Esophagus muscularis mucosa (tissue), 4 donors: ENCODE data around the gene ACAA2. TPM values are rescaled to one million over a fixed set of nuclear protein-coding genes. Genes with fewer than 3 reads are reported as not detected.
A peak's percentile ranks its signal among the peaks of the same experiment; 100 is the strongest.

Experiments
- DNase-seq: peaks from one replicate; pipeline ENCODE4 v3.0.0-alpha.2; 2017; ENCODE audit errors: extremely low spot score
- H3K27ac ChIP-seq, 4 donors: fragments of 200-600 bp; sonication (generic); replicated peaks in 1 of 4; 1 replicate in 3 of 4; 2 replicates in 1 of 4; pipeline ENCODE4 v1.5.1; 2016 to 2019; ENCODE audit warnings: mild to moderate bottlenecking in 1 of 4
- H3K27me3 ChIP-seq, 4 donors: fragments of 200-600 bp; sonication (generic); one replicate each; pipeline versions ENCODE4 v1.5.1 to v1.6.0; 2016 to 2019
- H3K36me3 ChIP-seq, 4 donors: fragments of 200-600 bp; sonication (generic); one replicate each; pipeline ENCODE4 v1.5.1; 2016 to 2019
- H3K4me1 ChIP-seq, 4 donors: fragments of 200-600 bp; sonication (generic); one replicate each; pipeline ENCODE4 v1.5.1; 2016 to 2019
- H3K4me3 ChIP-seq, 4 donors: fragments of 200-600 bp; sonication (generic); 1 replicate in 2 of 4; 2 replicates in 2 of 4; pipeline ENCODE4 v1.5.1; 2016 to 2019; ENCODE audit warnings: mild to moderate bottlenecking in 4 of 4, moderate library complexity in 1 of 4
- H3K9me3 ChIP-seq, 4 donors: fragments of 200-600 bp; sonication (generic); 1 replicate in 3 of 4; 2 replicates in 1 of 4; pipeline ENCODE4 v1.5.1; 2016 to 2019
- EP300 ChIP-seq: sonication (generic); formaldehyde crosslinking; IDR thresholded peaks from one replicate; pipeline ENCODE4 v1.6.1; 2017; ENCODE audit warnings: antibody characterized with exemption
- POLR2A ChIP-seq: fragments of 450-650 bp; IDR thresholded peaks from one replicate; pipeline ENCODE4 v1.6.1; 2017; ENCODE audit warnings: antibody characterized with exemption, moderate library complexity, mild to moderate bottlenecking, low read depth
- POLR2AphosphoS5 ChIP-seq, 2 donors: sonication (generic); formaldehyde crosslinking; IDR thresholded peaks; one replicate each; pipeline ENCODE4 v1.6.1; 2017; ENCODE audit warnings: antibody characterized with exemption in 2 of 2
- WGBS: methylation state at CpG from one replicate; pipeline ENCODE4 v1.1.5; 2018; 5-methylcytosine and 5-hydroxymethylcytosine counted together
- intact Hi-C: fragments of 100-400 bp; cut with DNase I; formaldehyde crosslinking; loops from one replicate; pipeline ENCODE4 v1.15.1; 2023
- total RNA-seq, 4 donors: library from RNA; depleted of rRNA; stranded (reverse); fragments of >200 nt; gene quantifications; one replicate each; pipeline versions ENCODE4 v1.1.0 to v1.2.1, GENCODE V29; 2016
- TF ChIP-seq, protein P1 (sequence below), 3 experiments: fragments of 200-600 bp in 2 of 3; fragments of 450-650 bp in 1 of 3; sonication (generic) in 2 of 3; IDR thresholded peaks; one replicate each; pipeline ENCODE4 v1.5.1; 2017 to 2019; ENCODE audit warnings: antibody characterized with exemption in 3 of 3, mild to moderate bottlenecking in 2 of 3, moderate library complexity in 1 of 3

Gene ACAA2
- total RNA-seq, 4 donors from 2014 or later, result 46.9 to 101 (median 73.9) TPM

DNA sequence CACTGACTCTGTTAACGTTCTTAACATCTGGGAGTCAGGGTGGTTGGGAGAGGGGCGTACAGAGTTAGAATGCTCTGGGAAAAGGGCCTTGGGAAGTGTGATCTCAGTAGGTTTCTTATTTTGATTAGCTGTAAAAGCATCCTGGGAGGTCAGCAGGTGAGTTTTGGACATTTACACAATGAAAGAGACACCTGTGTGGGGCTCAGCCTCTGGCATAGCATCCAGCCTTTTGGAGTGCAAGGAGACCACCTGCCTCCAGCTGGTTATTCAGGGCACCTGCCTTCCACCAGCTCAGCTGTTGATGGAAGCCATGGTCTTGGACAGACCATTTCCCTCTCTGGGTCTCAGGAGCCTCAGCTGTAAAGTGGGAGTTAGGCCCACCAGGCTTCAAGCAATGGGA lies 49.7 kb downstream of the ACAA2 start:
- 96% methylated on average over 2 of the region's 2 CpGs for WGBS
- H3K4me1 ChIP-seq, result peaks cover 0 to 10% (median 5%) of the 10 kb centered on the region in 4 donors
- no peak overlapping the region for H3K27ac ChIP-seq
- no peaks in the 10 kb centered on the region for H3K9me3 ChIP-seq
- no peaks in the 10 kb centered on the region for H3K36me3 ChIP-seq
- H3K27me3 ChIP-seq, result no peaks in the 10 kb centered on the region
- DNase-seq, result peak; percentile 81
- no peak for TF ChIP-seq POLR2A
- no peak for TF ChIP-seq EP300
- no peak for TF ChIP-seq POLR2AphosphoS5 (IDR thresholded peaks at IDR 0.05)
- TF ChIP-seq, protein P1, sequence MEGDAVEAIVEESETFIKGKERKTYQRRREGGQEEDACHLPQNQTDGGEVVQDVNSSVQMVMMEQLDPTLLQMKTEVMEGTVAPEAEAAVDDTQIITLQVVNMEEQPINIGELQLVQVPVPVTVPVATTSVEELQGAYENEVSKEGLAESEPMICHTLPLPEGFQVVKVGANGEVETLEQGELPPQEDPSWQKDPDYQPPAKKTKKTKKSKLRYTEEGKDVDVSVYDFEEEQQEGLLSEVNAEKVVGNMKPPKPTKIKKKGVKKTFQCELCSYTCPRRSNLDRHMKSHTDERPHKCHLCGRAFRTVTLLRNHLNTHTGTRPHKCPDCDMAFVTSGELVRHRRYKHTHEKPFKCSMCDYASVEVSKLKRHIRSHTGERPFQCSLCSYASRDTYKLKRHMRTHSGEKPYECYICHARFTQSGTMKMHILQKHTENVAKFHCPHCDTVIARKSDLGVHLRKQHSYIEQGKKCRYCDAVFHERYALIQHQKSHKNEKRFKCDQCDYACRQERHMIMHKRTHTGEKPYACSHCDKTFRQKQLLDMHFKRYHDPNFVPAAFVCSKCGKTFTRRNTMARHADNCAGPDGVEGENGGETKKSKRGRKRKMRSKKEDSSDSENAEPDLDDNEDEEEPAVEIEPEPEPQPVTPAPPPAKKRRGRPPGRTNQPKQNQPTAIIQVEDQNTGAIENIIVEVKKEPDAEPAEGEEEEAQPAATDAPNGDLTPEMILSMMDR (IDR thresholded peaks at IDR 0.05), result no peak
- H3K4me3 ChIP-seq, result no peak overlapping the region
- intact Hi-C loops, result no loop called here

DNA sequence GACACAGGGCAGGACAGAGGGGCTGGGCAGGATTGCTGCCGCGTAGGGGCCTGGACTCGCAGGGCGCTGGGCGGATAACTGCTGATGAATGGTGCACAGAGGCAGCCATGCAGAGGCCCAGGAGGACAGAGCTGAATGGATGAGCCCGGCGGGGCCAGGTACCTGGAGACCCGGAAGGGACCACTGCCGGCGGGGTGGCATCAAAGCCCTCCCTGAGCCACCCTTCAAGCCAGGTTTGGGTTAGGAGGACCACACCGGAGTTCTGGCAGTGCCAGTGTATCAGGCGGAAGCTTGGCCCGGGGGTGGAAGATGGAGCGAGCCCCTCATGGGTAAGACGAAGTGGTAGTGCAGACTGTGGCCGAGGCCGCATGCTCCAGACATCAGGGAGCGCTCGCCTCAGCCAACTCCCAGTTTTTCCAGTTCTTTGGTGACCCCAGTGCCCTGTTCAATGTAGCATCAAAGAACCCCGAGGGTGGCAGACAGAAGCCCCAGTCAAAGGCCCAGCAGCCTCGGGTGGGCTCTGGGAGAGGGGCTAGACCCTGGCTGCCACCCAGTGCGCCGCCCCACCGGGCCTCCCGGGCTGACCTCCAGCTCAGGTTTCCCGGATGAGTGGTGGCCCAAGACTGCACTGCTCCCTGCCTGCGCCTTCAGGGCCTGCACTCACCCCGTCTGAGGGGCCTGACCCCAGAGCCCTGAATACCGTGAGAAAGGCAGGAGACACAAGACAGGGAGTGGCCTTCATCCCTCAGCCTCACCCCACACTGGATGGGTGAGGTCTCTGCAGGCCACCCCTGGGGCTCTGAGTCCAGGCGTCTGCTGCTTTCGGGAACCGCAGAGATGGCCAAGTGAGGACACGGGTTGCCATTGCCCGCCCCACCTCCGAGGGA lies 50.9 kb downstream of the ACAA2 start:
- TF ChIP-seq EP300 (no peak), POLR2AphosphoS5 (IDR thresholded peaks at IDR 0.05) (no peak), POLR2A (no peak)
- TF ChIP-seq, protein P1 (IDR thresholded peaks at IDR 0.05), result no peak
- Histone ChIP-seq H3K36me3 (no peaks in the 10 kb centered on the region), H3K4me3 (no peak overlapping the region), H3K9me3 (no peaks in the 10 kb centered on the region), H3K27me3 (no peaks in the 10 kb centered on the region), H3K4me1 (peaks cover 0 to 10% (median 5%) of the 10 kb centered on the region in 4 donors), H3K27ac (no peak overlapping the region)
- no peak for DNase-seq
- intact Hi-C loops, result no loop called here
- WGBS, result 86% methylated on average over 11 of the region's 35 CpGs

DNA sequence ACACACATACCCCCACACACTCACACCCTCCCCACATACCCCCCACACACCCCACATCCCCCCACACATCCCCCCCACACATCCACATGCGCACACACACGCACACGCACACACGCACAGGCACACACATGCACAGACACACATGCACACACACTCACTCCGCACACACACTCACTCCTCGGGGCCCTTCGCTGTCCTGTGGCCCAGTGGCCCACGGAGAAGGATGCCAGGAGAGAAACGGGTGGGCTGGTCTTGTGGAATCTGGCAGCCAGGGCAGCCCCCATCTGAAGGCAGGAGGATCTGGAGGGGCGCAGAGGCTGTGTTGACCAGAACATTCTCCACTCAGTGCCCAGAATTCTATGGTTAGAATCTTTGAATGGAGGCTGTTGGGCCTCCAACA lies 51.6 kb downstream of the ACAA2 start:
- no peaks in the 10 kb centered on the region for H3K9me3 ChIP-seq
- H3K4me3 ChIP-seq, result no peak overlapping the region
- intact Hi-C loops, result no loop called here
- WGBS, result 61% methylated on average over 5 of the region's 10 CpGs
- no peaks in the 10 kb centered on the region for H3K27me3 ChIP-seq
- no peaks in the 10 kb centered on the region for H3K36me3 ChIP-seq
- peaks cover 0 to 10% (median 5%) of the 10 kb centered on the region in 4 donors for H3K4me1 ChIP-seq
- TF ChIP-seq EP300, result no peak
- no peak for TF ChIP-seq POLR2A
- no peak for TF ChIP-seq POLR2AphosphoS5 (IDR thresholded peaks at IDR 0.05)
- TF ChIP-seq, protein P1 (IDR thresholded peaks at IDR 0.05), result no peak
- no peak overlapping the region for H3K27ac ChIP-seq
- DNase-seq, result no peak

DNA sequence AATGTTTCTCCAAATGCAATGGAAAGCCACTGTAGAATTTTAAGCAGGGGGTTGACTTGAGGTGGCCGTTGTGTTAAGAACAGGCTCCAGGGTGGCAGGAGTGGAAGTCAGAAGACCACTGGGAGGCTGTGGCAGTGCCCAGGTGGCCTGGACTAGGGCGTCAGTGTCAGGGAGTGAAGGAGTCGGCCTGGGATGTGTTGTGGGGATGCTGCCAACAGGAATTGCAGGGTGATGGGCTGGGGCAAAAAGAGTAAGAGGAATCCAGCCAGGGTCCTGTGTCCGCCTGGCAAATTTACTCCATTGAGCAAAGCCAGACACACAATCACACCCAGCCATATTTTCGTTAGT lies 55.1 kb downstream of the ACAA2 start:
- Histone ChIP-seq H3K4me1 (peaks cover 0 to 1% (median under 1%) of the 10 kb centered on the region in 4 donors), H3K36me3 (no peaks in the 10 kb centered on the region), H3K9me3 (no peaks in the 10 kb centered on the region), H3K27me3 (no peaks in the 10 kb centered on the region), H3K4me3 (no peak overlapping the region), H3K27ac (no peak overlapping the region)
- intact Hi-C loops, result no loop called here
- TF ChIP-seq POLR2A, result no peak
- TF ChIP-seq, protein P1 (IDR thresholded peaks at IDR 0.05), result no peak
- TF ChIP-seq POLR2AphosphoS5 (IDR thresholded peaks at IDR 0.05), result no peak
- TF ChIP-seq EP300, result no peak
- DNase-seq, result no peak
- WGBS, result 86% methylated on average over 5 of the region's 5 CpGs
